ENCODE data around the gene RNF144A. TPM values are rescaled to one million over a fixed set of nuclear protein-coding genes. Genes with fewer than 3 reads are reported as not detected.
A peak's percentile ranks its signal among the peaks of the same experiment; 100 is the strongest.

RNF144A gene
- total RNA-seq, 1 donor, result 35.0 TPM

DNA sequence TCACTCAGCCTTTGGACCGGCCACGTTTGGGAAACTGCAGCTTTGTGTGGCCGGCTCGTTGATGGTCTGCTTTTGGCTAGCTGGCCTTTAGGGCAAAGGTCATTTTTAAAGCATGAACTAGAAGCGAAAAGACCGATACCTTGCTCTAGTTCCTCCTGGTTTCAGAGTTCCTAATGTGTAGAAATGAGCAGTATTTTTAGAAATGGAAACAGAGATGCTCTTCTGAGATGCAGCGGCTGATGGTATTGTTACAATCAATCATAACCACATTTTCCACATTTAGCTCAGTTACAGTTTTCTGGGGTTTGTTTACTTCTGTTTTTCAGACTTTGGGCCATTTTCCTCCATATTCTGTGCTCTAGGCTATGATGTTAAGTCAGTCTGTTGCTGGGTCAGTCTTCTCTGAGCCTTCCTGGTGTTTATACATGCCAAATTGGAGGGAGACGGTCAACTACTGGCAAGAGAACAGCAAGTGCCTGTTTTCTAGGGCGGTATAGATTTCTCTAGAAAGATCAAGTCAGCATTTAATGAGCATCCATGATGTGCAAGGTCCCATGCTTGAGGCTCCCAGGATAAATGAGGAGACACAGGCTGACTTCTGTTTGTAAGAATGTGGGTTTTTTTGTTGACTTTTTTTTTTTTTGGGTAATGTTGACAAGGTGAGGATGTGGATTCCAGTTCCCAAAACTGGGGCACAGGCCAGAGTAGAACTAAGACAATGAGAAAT is 28.0 kb downstream of the RNF144A start:
- no peak for DNase-seq (ENCODE audit: low read depth in 2 of 3, low spot score in 2 of 3)

DNA sequence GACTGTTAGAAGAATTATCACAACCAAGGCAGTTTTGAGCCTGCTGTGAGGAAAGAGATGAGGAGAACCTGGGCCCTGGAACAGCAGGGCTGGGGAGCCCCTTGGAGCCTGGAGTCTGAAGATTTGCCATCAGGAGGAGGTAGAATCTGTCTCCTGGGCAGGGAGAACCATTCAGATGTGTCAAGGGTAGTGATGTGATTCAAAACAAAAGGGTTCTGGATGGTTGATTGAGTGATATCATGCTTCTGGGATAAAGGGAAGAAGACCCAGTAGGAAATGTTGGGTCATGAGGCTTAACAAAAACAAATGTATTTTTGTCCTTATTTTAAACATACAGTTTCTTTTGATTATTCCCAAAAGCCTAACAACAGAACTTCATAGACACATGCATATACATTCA is 28.6 kb downstream of the RNF144A start:
- DNase-seq (ENCODE audit: low read depth in 2 of 3, low spot score in 2 of 3), result no peak

DNA sequence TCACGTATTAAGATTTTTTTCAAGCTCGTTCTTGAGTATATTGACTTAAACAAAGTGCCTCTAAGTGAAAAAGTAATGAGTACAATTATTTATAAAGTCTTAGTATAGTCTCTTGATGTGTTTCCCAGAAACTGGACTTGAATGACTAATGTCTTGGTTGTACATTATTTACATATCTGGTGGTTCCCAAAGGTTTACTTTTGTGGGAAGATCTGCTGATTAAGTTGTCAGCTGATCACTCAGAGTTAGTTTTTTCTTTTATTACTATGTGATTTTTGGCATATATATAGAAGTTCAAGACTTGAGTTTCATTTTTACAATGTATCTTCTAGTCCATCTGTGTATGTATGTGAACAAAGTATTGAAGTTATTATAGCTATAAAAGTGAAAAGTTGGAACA is 29.5 kb downstream of the RNF144A start:
- DNase-seq (ENCODE audit: low read depth in 2 of 3, low spot score in 2 of 3), result no peak

DNA sequence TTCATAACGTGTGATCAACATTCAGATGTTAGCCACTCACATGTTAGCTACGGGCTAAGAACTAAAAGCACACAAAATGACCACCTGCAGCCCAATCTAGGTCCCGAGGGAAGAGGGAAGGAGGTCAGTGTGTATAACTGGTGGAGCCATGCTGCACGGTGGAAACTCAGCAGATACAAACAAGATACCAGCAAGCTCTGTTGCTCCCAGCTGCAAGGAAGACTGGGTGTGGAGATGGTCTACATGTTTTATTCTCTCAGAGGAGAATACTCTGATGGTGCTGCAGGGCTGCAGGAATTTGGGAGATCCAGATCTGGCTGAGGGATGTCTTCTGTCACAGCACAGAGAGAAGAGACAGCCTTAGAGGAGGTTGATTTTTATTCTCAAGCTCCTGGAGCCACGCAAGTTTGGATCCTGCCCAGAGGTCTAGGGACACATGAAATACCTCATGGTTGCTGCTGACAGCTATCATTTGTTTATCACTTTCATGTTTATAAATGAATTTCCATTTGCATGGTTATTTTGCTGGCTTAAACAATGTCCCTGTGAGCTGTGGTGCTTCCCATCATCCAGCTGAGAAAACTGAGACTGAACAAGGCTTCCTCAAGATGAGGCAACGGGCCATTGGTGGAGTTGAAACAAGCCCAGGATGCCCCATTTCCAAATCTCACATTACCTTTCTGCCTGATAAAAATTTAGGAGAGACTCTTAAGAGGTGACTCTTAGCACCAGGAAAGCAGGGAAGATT is 30.9 kb downstream of the RNF144A start:
- no peak for DNase-seq (ENCODE audit: low read depth in 2 of 3, low spot score in 2 of 3)

DNA sequence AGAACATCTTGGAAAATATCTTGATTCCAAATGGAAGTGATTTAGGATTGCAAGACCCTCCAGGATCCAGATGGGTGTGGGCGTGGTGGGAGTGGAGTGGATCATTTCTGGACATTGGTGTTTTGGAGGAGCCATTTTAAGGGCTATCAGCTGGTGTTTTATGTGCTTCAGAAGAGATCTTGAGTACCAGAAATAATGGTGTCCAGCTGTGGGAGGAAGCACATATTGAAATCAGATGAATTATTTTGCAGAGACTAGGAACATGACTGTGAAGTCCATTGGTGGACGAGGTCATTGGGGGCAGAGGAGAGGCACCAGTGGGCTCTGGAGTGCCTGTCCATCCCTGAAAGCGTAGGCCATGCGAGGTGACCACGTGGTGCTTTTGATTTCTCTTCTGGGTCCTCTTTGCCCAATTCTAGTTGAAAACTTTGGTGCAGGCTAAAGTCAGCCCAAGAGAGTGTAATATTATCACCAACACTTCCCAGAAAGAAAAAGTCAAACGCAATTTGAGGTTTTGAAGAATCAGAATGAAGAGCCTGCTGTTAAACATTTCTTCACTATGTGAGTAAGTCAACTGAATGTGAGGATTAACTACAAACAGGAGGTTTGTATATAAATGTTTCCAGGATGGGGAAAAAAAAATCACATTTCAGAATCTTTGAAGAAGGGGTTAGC is 31.6 kb downstream of the RNF144A start:
- no peak for DNase-seq (ENCODE audit: low read depth in 2 of 3, low spot score in 2 of 3)

DNA sequence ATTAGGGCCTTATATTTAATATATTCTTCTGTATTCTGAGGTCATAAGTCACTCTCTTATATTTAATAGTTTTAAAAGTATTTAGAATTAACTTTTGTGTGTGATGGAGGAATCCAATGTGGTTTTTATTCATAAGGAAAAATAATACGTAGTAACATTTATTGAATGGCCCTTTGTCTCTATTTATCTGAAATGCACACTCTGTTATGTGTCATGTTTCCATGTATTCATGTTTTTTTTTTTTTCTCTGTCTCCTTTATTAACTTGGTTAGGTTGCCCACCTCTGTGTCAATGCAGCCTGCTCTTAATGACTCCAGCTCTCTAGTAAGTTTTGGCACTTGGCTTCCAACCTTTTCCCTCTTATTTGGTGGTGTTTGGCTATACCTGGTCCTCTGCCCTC is 33.8 kb downstream of the RNF144A start:
- no peak for DNase-seq (ENCODE audit: low read depth in 2 of 3, low spot score in 2 of 3)

DNA sequence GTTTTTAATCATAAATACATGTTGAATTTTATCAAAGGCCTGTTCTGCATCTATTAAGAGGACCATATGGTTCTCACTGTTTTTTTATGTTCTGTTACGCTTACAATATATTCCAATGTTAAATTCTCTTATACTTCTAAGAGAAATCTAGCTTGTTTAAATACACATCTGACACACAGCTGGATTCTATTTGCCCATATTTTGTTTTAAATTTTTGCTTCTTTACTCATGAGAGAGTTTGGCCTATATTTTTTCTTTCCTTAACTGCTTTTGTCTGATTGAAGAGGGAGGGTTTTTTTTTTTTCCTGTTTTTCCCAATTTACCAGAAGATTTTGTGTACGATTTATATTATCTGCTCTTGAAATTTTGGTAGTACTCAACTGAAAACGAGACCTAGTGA is 34.9 kb downstream of the RNF144A start:
- DNase-seq (ENCODE audit: low read depth in 2 of 3, low spot score in 2 of 3), result no peak

DNA sequence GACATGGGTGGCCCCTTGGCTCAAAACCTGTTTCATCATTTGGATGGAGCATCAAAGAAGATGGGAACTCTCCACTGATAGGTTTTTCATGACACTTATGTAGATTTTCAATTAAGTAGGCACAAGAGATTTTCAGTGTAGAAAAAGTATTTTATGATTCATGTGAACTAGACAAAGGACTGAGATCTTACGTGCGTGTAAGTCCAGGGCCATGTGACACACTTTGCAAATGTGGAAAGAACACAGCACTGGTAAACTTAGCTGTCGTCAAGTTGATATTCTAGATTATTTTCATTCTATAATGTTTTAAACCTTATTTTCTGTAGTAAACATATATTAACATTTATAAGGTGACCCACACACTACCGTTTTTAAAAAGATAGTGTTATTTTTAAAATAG is 37.4 kb downstream of the RNF144A start:
- DNase-seq (ENCODE audit: low read depth in 2 of 3, low spot score in 2 of 3), result no peak

DNA sequence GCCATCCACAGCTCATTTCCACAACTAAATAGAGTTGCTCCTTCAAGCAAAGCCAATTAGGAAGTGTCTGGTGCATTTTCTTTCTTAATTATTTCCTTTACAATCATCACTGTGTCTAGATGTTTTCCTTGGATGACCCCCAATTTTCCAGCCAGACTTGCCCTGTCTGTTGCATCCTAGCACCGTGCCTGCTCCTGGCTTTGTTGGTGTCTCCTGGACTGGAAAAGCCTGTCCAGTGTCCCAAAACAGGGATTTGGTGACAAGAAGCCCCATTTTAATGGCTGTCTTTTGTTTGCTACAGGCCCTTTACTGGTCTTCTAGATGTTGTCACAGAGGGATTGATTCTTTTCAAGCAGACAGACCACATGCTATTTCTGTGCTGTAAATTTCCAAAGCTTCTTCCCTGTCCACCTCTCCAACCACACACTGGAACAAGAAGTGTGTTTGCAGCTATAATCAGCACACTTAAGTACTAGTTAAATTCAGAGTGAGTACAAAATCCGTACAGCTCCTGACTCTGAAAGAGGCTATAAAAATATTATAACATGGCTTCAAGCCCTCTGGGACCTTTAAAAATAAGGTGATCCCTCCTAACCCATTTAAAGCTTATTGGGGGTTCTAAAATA is 38.4 kb downstream of the RNF144A start:
- no peak for DNase-seq (ENCODE audit: low read depth in 2 of 3, low spot score in 2 of 3)

DNA sequence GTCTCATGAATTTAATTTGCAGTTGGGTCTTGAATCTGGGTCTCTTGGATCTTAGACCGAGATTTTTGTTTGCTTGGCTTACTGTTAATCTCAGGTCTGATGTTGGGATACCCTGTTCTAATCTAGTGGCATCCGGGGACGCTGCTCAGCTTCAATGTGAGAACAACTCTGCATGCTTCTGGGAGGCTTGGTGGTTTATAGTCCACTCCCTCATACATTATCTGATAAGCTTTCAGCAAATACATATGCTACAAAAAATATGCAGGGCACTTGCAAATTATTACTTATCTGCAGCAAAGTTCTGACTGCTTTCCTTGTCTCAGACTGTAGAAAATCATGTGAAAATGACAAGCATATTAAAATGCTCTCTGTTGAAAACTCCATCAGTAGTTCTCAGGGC is 39.4 kb downstream of the RNF144A start:
- DNase-seq (ENCODE audit: low read depth in 2 of 3, low spot score in 2 of 3), result no peak

DNA sequence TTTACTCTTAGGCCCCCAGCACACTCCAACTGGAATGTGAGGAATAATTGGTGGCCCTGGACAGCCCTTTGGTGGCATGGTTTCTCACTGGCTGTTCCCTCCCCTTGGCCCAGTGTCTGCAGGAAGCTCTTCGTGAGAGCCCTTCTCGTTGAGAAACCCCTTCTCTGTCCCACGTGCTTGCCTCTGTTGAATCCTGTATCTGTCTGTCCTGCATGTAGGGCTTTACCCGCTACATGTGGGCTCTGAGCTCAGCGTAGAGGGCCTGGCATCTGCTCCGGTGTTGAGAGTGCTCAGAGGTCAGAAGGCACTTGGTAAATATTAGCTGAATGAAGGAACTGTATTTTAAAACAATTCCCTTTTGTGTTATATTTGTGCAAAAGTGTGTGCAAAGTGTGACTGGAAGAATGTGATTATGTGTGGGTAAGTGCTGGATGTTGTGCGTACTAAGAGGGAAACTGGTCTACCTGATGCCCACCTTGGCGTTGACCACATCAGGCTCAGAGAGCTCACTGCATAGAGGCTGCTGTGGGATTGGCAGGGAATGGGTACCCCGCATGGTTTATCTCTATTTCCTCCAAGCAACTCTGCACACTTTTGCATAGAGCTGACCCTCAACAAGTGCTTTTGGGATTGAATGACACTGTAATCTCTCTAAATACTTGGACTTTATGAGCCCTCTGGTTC is 40.0 kb downstream of the RNF144A start:
- no peak for DNase-seq (ENCODE audit: low read depth in 2 of 3, low spot score in 2 of 3)

DNA sequence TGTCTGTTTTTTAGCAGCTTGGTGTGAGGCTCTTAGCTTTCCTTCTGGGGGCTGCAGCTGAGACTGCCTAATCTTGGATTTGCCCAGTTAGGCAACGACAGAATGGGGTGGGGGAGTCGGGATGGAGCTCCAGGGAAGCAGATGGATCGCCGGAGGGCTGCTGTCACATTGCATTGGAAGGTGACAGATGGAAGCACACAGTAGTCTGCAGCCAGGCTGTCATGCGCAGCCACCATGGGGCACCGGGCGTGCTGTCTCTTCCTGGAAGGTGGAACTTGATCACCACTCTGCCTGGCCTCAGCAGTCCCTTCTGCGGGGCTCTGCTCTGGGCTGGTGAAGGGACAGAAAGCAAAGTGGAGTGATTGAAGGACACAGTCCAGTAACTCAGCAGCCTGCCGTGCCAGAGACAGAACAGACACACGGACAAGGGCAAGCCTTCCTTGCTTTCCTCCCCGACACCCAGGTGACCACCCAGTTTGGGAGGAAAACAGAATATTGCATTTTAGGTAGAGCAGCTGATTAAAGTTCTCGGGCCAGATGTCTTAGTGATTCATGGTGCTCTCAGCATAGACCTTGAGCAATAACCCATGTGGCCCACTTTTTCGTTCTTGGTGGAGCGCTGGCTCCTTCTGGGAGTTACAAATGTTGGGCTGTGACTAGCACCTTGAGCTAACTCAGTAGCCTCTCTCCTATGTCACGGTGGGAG is 40.9 kb downstream of the RNF144A start:
- no peak for DNase-seq (ENCODE audit: low read depth in 2 of 3, low spot score in 2 of 3)

DNA sequence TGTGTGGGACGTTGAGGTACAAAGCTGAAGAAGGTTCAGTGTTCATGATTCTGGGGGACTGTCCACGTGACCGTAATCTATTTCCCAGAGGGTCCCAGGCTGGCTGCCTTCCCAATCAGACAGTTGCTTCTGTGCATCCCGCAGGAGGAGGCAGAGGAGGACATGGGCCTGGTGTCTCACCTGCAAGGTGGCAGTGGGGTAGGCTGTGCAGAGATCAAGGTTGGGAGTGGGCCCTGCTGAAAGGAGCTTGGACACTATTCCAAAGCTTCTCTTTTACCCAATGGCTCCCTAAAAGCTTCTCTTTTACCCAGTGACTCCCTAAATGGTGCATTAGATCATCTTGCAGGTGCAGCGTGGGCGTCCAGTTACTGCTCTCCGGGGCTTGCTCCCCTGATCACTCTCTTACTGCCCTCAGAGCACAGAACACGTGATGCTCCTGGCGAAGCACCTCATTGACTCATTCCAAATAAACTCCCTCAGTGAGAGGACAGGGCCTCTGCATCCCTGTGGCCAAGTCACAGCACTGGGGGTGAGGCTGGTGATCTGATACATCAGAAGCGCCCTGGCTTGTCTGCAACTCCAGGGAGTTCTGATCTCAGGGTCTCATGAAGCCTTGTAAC is 41.5 kb downstream of the RNF144A start:
- no peak for DNase-seq (ENCODE audit: low read depth in 2 of 3, low spot score in 2 of 3)

DNA sequence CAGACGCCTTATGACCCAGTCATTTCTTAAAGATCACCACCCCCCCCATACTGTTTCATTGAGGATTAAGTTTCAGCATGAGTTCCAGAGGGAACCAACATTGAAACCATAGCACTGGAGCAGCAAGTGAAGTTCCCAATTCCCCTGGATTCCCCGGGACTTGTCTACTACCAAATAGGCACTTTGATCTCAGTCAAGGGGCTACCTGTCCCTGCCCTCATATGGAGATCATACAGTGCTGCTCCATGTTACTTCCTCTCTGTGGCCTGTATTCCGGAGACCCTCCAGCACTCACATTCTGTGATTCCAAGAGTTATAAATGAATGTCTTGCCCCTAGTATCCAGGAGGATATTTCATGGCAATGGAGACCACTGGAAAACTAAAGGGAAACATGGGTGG is 42.5 kb downstream of the RNF144A start:
- DNase-seq (ENCODE audit: low read depth in 2 of 3, low spot score in 2 of 3), result no peak

DNA sequence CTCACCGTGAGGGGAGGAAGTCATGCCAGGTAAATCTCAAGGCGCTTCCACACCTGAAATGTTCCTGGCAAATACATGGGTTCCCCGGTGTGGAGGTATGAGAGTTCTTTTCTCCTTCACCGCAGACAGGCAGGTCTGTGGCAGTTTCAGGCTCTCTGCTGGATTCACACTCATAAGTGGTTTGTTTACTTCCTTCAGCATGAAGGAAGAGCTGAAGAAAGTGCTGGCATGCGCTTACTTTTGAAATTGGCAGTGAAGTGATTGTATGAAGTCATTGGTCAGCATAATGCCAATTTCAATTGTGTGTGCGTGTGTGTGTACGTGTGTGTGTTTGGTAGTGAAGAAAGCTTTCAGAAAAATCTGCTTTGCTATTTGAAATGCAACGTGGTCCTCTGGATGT is 43.4 kb downstream of the RNF144A start:
- DNase-seq (ENCODE audit: low read depth in 2 of 3, low spot score in 2 of 3), result peak in 1 of 3 donors; percentile 11

DNA sequence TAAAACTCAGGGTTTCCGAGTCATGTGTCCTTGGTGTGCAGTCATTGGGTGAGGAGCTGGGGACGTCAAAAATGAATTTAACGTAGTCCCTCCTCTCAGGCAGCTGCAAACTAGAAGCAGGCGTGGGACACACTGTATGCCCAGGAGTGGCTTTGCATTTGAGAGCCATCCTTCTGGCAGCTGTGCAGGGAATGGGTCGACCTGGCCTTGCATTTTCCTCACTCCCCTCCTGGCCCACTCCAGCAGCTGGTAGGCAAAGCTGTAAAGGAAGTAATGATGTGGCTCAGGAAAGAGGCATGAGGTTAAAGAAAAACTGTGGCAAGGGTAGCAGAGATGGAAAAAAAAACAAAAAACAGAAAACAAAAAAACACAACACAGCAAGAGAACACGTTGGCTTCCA is 46.5 kb downstream of the RNF144A start:
- no peak for DNase-seq (ENCODE audit: low read depth in 2 of 3, low spot score in 2 of 3)

DNA sequence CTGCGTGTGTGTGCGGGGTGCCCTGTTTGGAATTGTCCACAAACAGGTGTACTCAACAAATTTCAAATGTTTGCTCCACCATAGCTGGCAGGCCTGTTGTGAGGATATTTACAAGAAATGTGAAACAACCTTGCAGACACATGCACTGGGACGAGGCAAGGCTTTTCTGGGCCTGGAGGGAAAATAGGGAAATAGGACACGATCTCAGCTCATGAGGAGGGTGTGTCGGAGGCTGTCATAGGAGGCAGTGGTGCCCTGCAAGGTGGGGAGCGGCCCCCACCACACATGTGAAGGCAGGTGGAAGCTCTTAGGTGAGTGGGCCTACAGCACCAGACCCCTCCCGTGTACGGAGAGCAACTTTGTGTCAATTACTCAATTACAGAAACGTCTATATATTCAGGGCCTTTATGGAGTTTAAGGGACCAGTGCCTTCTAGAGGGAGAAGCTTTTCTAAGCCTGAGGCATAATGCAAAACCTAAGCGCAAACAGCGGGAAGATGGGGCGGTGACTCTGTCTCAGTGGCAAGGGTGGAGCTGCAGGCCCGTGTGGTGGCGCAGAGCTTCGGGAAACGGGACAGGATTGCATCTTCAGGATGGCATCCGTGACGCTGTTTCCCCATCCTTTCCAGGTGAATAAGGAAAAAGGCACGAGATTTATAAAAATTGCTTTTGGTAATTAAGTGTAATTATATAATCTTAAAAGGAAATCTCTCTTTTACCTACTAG is 48.0 kb downstream of the RNF144A start:
- DNase-seq (ENCODE audit: low read depth in 2 of 3, low spot score in 2 of 3), result no peak

DNA sequence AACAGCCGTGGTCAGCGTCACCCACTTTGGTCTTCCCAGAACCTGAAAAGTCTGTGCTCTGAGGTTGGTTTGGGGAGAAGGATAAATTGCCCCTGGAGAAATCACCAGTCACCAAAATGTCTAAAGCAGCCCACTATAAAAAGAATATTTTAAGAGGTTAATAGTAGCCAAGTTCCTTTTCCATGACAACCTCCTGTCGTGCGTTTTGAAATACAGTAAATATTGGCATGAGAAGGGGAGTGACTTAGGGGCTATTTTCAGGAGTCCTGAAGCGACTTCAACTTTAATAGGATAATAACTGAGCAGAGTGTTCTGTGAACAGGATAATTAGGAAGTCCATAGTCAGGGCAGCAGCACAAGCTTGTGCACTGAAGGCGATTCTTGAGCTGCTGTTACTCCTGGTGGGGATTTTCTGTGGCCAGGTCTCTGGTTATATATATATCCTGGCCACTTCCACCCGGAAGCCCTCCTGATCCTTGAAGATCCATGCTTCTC is 49.3 kb downstream of the RNF144A start:
- DNase-seq (ENCODE audit: low read depth in 2 of 3, low spot score in 2 of 3), result no peak

DNA sequence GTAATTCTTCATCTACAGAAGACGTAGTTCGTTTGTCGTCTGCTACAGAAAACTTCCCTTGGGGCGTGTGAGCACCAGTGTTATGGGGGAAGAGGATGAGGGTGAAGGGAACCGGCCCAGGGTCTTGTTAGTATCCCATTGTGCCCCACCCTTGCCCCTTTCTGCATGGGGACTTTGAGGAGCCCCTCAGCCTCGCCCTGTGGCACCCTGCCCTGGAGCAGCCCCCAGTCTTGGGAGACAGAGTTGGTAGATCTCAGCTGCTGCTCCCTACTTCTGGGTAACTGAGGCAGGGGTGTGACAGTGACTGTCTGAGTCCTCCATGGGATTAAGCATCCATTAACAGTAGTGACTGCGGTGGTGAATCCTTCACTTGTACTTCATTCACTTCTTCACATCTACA is 50.1 kb downstream of the RNF144A start:
- DNase-seq (ENCODE audit: low read depth in 2 of 3, low spot score in 2 of 3), result no peak
